Neutrophil (primary cell): Measurements from ENCODE around the gene EML5.

Experiments
- H3K27ac ChIP-seq: fragments of 200-600 bp; sonication (generic); 2 replicates; pipeline ENCODE4 v1.5.1; 2016; ENCODE audit warnings: mild to moderate bottlenecking, moderate library complexity
- H3K27me3 ChIP-seq: fragments of 200-600 bp; sonication (generic); 2 replicates; pipeline ENCODE4 v1.6.0; 2016; ENCODE audit warnings: mild to moderate bottlenecking
- H3K36me3 ChIP-seq: fragments of 200-600 bp; sonication (generic); 2 replicates; pipeline ENCODE4 v1.5.1; 2017
- H3K4me1 ChIP-seq, 2 experiments: fragments of 200-600 bp in 1 of 2; sonication (generic) in 1 of 2; 1 replicate in 1 of 2; 2 replicates in 1 of 2; pipeline versions ENCODE4 v1.5.1 to v1.6.1; 2013 to 2016; ENCODE audit warnings: low read depth in 1 of 2, low read length in 1 of 2, mild to moderate bottlenecking in 1 of 2, moderate library complexity in 1 of 2; ENCODE audit not compliant: control insufficient read depth in 1 of 2, insufficient read depth in 1 of 2
- H3K4me3 ChIP-seq, 2 experiments: fragments of 200-600 bp in 1 of 2; sonication (generic) in 1 of 2; 1 replicate in 1 of 2; 2 replicates in 1 of 2; pipeline ENCODE4 v1.5.1; 2013 to 2016; ENCODE audit warnings: low read depth in 1 of 2, low read length in 1 of 2, mild to moderate bottlenecking in 1 of 2, moderate library complexity in 1 of 2
- H3K9me3 ChIP-seq: fragments of 200-600 bp; sonication (generic); 2 replicates; pipeline ENCODE4 v1.5.1; 2016
- CTCF ChIP-seq: fragments of 200-600 bp; sonication (generic); IDR thresholded peaks from 2 replicates; pipeline ENCODE4 v1.5.1; 2016; ENCODE audit warnings: antibody characterized with exemption

The EML5 gene

GRCh38 chr14:88727057-88727456 is 65.7 kb downstream of the EML5 start:
- Histone ChIP-seq H3K36me3 (no peaks in the 10 kb centered on the region), H3K27me3 (no peaks in the 10 kb centered on the region), H3K27ac (no peak overlapping the region), H3K4me1 (no peaks in the 10 kb centered on the region), H3K9me3 (no peaks in the 10 kb centered on the region), H3K4me3 (no peak overlapping the region)
- no peak for TF ChIP-seq CTCF

- no peaks in the 10 kb centered on the region for H3K4me1 ChIP-seq
- H3K27ac ChIP-seq, result no peak overlapping the region
- H3K36me3 ChIP-seq, result no peaks in the 10 kb centered on the region
- H3K27me3 ChIP-seq, result no peaks in the 10 kb centered on the region
- no peak for TF ChIP-seq CTCF
- H3K9me3 ChIP-seq, result no peaks in the 10 kb centered on the region
- no peak overlapping the region for H3K4me3 ChIP-seq
These were observed 82.0 kb downstream of the EML5 start for GRCh38 chr14:88710709-88711108.

GRCh38 chr14:88707088-88707487 is 85.7 kb downstream of the EML5 start:
- Histone ChIP-seq H3K4me1 (no peaks in the 10 kb centered on the region), H3K9me3 (no peaks in the 10 kb centered on the region), H3K27ac (no peak overlapping the region), H3K36me3 (no peaks in the 10 kb centered on the region), H3K4me3 (no peak overlapping the region), H3K27me3 (no peaks in the 10 kb centered on the region)
- TF ChIP-seq CTCF, result no peak

GRCh38 chr14:88706425-88706824 is 86.3 kb downstream of the EML5 start:
- Histone ChIP-seq H3K27ac (no peak overlapping the region), H3K36me3 (no peaks in the 10 kb centered on the region), H3K4me1 (no peaks in the 10 kb centered on the region), H3K27me3 (no peaks in the 10 kb centered on the region), H3K9me3 (no peaks in the 10 kb centered on the region), H3K4me3 (no peak overlapping the region)
- TF ChIP-seq CTCF, result no peak

- H3K27me3 ChIP-seq, result no peaks in the 10 kb centered on the region
- H3K36me3 ChIP-seq, result no peaks in the 10 kb centered on the region
- no peaks in the 10 kb centered on the region for H3K9me3 ChIP-seq
- no peak overlapping the region for H3K27ac ChIP-seq
- no peak overlapping the region for H3K4me3 ChIP-seq
- no peak for TF ChIP-seq CTCF
- no peaks in the 10 kb centered on the region for H3K4me1 ChIP-seq
These were observed 94.1 kb downstream of the EML5 start for GRCh38 chr14:88698651-88699050.

GRCh38 chr14:88695870-88696269 is 96.9 kb downstream of the EML5 start:
- Histone ChIP-seq H3K4me1 (no peaks in the 10 kb centered on the region), H3K27ac (no peak overlapping the region), H3K36me3 (no peaks in the 10 kb centered on the region), H3K9me3 (no peaks in the 10 kb centered on the region), H3K27me3 (no peaks in the 10 kb centered on the region), H3K4me3 (no peak overlapping the region)
- TF ChIP-seq CTCF, result no peak
